Subcutaneous abdominal adipose tissue (tissue), 5 donors: ENCODE data around the gene SLC13A3.

Source experiments
- H3K27ac ChIP-seq: one replicate; pipeline ENCODE4 v1.7.0; 2013; ENCODE audit warnings: low read depth, mild to moderate bottlenecking, inconsistent platforms, low read length, moderate library complexity
- H3K27me3 ChIP-seq, 5 donors: one replicate each; pipeline ENCODE4 v1.7.0; 2013; ENCODE audit warnings: low read length in 5 of 5, inconsistent platforms in 1 of 5; ENCODE audit not compliant: control insufficient read depth in 5 of 5, insufficient read depth in 4 of 5
- H3K36me3 ChIP-seq, 5 donors: one replicate each; pipeline ENCODE4 v1.7.0; 2013; ENCODE audit warnings: low read length in 5 of 5; ENCODE audit not compliant: control insufficient read depth in 5 of 5, insufficient read depth in 5 of 5
- H3K4me1 ChIP-seq, 5 donors: one replicate each; pipeline ENCODE4 v1.7.0; 2013; ENCODE audit warnings: low read length in 5 of 5, mild to moderate bottlenecking in 3 of 5, moderate library complexity in 1 of 5; ENCODE audit not compliant: control insufficient read depth in 5 of 5, insufficient read depth in 5 of 5
- H3K4me3 ChIP-seq, 5 donors: one replicate each; pipeline ENCODE4 v1.7.0; 2013; ENCODE audit warnings: low read length in 5 of 5, low read depth in 1 of 5
- H3K9ac ChIP-seq, 5 donors: one replicate each; pipeline ENCODE4 v1.7.0; 2013; ENCODE audit warnings: low read length in 5 of 5, mild to moderate bottlenecking in 4 of 5, moderate library complexity in 3 of 5
- H3K9me3 ChIP-seq, 5 donors: one replicate each; pipeline ENCODE4 v1.7.0; 2013; ENCODE audit warnings: low read length in 5 of 5; ENCODE audit not compliant: control insufficient read depth in 5 of 5
- donor health status: healthy.
- donor health status: healthy.
- donor health status: healthy.
- donor health status: healthy.
- donor health status: healthy.

Gene SLC13A3

DNA sequence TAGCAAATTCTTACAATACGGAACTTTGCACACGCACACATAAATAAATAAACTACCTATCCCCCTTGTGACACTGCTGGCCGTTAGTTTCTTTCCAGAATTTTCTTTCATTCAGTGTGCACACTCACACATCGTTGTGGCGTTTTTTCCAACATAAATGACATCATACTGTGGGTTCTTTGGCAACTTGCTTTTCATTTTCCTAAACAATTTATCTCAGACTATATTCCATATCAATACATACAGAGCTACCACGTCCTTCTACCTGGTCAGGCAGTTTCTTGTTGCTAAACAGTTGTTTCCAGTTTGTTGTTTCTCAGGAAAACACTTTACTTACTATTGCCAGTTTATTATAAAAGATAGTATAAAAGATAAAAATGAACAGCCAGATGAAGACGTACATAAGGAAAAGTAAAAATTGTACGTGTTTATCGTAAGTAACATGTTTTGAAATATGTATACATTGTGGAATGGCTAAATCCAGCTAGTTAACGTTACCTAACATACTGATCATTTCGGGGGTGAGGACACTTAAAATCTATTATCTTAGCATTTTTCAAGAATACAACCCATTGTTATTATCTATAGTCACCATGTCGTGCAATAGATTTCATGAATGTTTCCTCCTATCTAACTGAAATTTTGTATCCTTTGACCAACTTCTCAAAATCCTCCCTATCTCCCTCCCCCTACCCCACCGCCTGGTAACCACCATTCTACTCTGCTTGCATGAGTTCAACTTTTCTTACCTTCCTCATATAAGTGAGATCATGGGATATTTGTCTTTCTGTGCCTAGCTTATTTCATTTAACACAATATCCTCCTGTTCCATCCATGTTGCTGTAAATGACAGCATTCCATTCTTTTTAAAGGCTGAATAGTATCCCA lies 39.2 kb upstream of the SLC13A3 start:
- no peaks in the 10 kb centered on the region for H3K9me3 ChIP-seq
- H3K27ac ChIP-seq, result peak overlapping the region; percentile 89
- H3K9ac ChIP-seq, result peak overlapping the region in 4 of 5 donors; percentile 59 to 96 (median 84)
- H3K36me3 ChIP-seq, result peaks cover 5 to 11% (median 7%) of the 10 kb centered on the region in 5 donors
- H3K27me3 ChIP-seq, result no peaks in the 10 kb centered on the region
- H3K4me1 ChIP-seq, result peaks cover 5 to 21% (median 19%) of the 10 kb centered on the region in 5 donors
- peak overlapping the region; percentile 22 to 85 (median 65) for H3K4me3 ChIP-seq

DNA sequence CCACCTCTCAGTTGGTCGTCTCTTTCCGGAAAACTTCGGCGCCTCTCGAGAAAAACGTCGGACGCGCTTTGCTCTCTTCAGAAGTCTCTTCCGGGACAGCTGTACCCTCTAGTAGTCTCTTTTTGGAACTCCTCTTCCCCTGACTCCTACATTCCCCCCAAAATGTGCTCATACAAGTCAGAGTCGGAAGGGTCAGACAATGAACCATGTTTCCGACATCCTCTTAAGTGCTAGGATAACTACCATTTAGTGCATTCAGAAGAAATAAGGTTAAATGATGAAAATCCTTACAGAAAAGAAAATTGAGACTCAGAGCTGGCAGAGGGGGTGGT lies 38.5 kb upstream of the SLC13A3 start:
- H3K9me3 ChIP-seq, result no peaks in the 10 kb centered on the region
- H3K9ac ChIP-seq, result peak overlapping the region; percentile 59 to 96 (median 86)
- peaks cover 5 to 11% (median 7%) of the 10 kb centered on the region in 5 donors for H3K36me3 ChIP-seq
- H3K27ac ChIP-seq, result peak overlapping the region; percentile 89
- H3K4me3 ChIP-seq, result peak overlapping the region; percentile 65 to 86 (median 82)
- H3K27me3 ChIP-seq, result no peaks in the 10 kb centered on the region
- peaks cover 5 to 21% (median 20%) of the 10 kb centered on the region in 5 donors for H3K4me1 ChIP-seq

DNA sequence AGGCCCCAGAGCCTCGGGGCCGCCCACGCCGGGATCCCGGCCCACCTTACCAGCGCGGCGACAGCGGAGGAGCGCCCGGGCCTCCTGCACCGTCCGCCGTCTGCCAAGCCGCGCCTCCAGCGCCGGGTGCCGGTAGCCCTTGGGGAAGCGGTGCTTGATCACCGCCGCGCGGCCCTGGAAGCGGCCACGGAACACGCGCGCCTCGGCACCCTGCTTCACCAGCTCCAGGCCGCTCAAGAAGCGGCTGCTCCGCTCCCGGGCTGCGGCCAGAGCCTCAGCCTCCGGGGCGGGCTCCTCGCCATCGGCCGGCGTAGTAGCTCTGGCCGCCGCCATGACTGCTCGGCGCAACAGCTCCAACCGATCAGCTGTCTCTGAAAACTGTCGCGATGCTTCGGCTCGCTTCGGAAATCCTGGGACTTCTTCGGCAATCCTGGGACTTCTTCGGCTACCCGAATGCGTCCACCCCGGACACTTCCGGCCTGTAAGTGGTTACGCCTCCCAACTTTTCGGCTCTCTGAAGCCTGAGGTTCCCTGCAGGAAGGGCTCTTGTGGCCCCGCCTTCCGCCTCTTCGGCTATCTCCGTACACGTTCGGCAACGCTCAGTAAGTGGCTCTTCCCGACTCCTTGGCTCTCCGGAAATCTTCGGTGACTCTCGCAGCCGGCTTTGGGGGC lies 38.0 kb upstream of the SLC13A3 start, which contains the start of gene TP53RK:
Gene TP53RK, minus strand, starts transcription at position 363 of the 672 bp plus-strand sequence. Its CDS starts 30 bp downstream, at position 333.
- Histone ChIP-seq H3K36me3 (peaks cover 5 to 11% (median 7%) of the 10 kb centered on the region in 5 donors), H3K4me3 (peak within 1 kb of the TSS; percentile 80 to 87 (median 85)), H3K4me1 (peaks cover 5 to 25% (median 22%) of the 10 kb centered on the region in 5 donors), H3K27me3 (no peaks in the 10 kb centered on the region), H3K9ac (peak within 1 kb of the TSS; percentile 86 to 97 (median 96)), H3K9me3 (no peaks in the 10 kb centered on the region), H3K27ac (peak within 1 kb of the TSS; percentile 89)

DNA sequence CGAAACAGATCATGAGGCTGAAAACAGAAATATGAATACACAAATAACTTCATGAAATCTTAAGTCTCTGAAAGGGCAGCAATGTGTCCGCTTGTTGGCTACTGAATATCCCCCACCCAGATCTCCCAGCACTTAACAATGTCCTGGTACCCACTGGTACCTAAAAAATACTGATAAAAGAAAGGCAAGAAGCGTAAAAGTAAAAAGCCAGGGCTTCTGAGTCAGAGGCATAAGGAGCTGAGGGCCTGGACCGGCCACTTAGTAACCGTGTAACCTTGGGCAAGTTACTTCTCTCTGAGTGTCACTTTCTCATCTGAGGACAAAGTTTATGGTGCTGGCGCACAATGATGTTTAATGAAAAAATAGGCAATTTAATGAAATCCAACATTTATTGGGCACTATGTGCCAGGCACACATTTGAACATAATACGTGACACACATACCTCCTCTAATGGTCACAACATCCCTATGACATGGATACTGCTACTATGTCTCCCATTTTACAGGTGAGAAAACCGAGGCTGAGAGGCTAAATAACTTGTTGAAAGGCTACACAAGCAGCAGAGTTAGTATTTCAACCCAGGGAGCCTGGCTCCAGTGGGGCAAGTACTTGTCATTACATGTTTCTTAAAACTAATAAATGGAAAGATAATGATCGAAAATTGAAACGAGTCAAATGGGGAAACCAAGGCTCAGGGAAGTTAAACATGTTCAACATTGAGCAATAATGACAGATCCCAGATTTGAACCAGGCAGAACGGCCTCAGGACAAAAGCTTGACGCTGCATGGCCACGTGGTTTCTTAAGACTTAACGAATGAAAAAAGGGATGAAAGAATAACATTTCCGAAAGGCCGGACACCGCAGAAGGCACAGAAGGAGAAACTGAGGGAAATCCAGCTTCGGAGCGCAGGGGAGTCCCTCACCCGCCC lies 37.2 kb upstream of the SLC13A3 start:
- Histone ChIP-seq H3K4me1 (peaks cover 9 to 33% (median 30%) of the 10 kb centered on the region in 5 donors), H3K36me3 (peaks cover 5 to 11% (median 7%) of the 10 kb centered on the region in 5 donors), H3K9me3 (no peaks in the 10 kb centered on the region), H3K27me3 (no peaks in the 10 kb centered on the region), H3K4me3 (peak overlapping the region; percentile 80 to 87 (median 85)), H3K9ac (peak overlapping the region; percentile 86 to 97 (median 96)), H3K27ac (peak overlapping the region; percentile 89)

DNA sequence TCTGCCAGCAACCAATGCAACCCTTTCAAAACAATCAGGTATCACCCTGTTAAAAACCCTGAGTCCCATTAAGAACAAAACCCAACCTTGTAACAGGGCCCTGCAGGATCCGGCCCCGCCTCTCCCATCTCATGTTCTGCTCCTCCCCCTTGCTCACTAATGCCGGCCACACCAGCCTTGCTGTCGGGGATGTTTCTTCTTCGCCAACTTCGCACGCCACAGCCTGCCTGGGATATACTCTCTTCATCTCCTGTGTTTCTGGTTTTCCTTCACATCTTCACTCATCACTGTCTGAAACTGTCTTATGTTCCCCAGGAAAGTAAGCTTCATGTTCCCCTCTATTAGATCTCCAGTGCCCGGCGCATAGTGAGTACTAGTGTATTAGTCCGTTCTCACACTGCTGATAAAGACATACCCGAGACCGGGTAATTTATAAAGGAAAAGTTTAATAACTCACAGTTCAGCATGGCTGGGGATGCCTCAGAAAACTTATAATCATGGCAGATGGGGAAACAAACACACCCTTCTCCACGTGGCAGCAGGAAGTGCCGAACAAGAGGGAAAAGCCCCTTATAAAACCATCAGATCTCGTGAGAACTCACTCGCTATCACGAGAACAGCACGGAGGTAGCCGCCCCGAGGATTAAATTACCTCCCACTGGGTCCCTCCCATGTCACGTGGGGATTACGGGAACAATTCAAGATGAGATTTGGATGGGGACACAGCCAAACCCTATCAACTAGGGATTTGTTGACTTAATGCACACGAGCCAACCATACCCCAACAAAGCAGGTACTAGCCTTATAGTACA lies 32.9 kb upstream of the SLC13A3 start:
- peaks cover 9 to 45% (median 40%) of the 10 kb centered on the region in 5 donors for H3K4me1 ChIP-seq
- H3K27me3 ChIP-seq, result no peaks in the 10 kb centered on the region
- H3K9me3 ChIP-seq, result no peaks in the 10 kb centered on the region
- H3K36me3 ChIP-seq, result peaks cover 5 to 16% (median 11%) of the 10 kb centered on the region in 5 donors
- peak overlapping the region; percentile 41 to 71 (median 56) for H3K9ac ChIP-seq
- peak overlapping the region; percentile 53 to 70 (median 60) for H3K4me3 ChIP-seq
- H3K27ac ChIP-seq, result peak overlapping the region; percentile 54

DNA sequence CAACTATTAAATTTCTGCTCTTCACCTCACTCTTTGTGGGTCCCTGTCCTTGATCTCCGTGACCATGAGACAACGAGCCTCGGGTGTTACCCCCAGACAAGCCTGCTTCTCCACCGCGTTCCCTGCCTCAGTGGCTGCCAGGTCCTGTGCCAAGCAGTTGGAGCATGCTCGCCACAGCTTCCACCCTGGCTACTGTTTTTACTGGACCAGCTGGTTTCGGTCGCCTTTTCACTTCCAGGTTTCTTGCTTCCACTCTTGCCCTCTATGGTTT lies 32.3 kb upstream of the SLC13A3 start:
- Histone ChIP-seq H3K4me3 (peak overlapping the region; percentile 53 to 70 (median 60)), H3K36me3 (peaks cover 5 to 16% (median 11%) of the 10 kb centered on the region in 5 donors), H3K9ac (peak overlapping the region in 4 of 5 donors; percentile 41 to 71 (median 50)), H3K4me1 (peaks cover 9 to 42% (median 38%) of the 10 kb centered on the region in 5 donors), H3K27ac (no peak overlapping the region), H3K9me3 (no peaks in the 10 kb centered on the region), H3K27me3 (no peaks in the 10 kb centered on the region)

DNA sequence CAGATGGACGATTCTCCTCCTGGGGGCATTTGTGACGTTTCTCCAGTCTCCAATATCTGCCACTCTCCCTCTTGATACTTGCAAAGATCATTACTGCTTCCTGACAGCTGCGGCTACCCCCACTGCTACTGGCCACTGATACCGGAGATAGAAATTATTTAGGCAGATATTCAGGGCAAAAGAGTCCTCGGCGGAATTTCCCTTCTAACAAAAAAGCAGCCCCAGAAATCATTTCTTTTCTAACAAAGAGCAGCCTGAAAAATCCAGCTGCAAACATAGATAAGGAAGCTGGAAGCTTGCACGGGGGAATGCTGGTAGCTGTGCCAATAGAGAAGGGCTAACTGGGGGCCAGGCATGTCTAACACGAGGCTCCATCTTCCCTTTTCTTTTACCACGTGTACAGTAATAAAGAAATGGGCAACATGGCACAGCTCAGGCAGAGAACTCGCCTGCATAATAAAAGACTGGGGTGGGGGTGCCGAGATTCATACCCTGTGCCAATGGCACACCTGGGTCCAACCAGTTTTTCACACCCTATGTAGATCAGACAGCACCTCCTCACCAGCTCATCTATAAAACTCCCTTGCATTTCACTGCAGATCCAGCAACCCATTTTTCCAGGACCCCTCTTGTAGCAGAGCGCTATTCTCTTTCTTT lies 31.9 kb upstream of the SLC13A3 start:
- Histone ChIP-seq H3K9ac (peak overlapping the region in 3 of 5 donors; percentile 26 to 71 (median 43)), H3K27me3 (no peaks in the 10 kb centered on the region), H3K4me3 (peak overlapping the region; percentile 53 to 70 (median 60)), H3K9me3 (no peaks in the 10 kb centered on the region), H3K27ac (no peak overlapping the region), H3K4me1 (peaks cover 7 to 38% (median 33%) of the 10 kb centered on the region in 5 donors), H3K36me3 (peaks cover 5 to 16% (median 11%) of the 10 kb centered on the region in 5 donors)

DNA sequence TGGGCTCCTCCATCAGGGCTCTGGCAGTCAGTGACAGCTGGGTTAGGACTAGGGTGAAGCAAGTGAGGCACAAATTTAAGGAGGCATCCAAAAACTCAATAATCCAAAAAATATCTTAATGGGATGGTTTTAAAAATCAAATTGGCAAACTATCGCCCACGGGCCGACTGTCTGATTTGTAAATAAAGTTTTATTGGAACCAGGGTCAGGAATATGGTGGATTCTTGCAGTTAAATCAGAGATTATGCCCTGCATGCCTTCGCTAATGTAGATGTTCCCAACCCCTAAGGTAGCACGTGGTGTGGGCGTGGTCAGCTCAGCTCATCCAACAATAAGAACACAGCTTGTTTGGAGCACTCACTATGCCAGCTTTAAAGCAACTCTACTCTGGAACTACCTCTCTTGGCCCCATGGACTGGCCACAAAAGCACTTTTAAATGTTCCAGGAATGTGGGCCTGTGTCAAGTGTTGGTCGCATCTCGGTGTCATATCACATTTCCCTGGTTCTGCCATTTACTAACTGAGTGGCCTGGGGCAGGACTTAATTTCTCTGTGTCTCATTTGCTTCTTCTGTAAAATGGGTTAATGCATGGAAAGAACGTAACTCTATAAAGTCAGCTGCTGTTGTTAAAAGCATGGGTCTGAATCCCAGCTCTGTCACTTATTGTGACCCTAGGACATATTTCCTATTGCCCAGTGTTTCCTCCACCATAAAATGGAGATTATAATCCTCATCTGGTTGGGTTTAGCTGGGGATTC lies 31.0 kb upstream of the SLC13A3 start:
- peak overlapping the region in 1 of 5 donors; percentile 26 for H3K9ac ChIP-seq
- no peak overlapping the region for H3K4me3 ChIP-seq
- peaks cover 5 to 16% (median 11%) of the 10 kb centered on the region in 5 donors for H3K36me3 ChIP-seq
- H3K9me3 ChIP-seq, result no peaks in the 10 kb centered on the region
- no peaks in the 10 kb centered on the region for H3K27me3 ChIP-seq
- peaks cover 4 to 29% (median 25%) of the 10 kb centered on the region in 5 donors for H3K4me1 ChIP-seq
- H3K27ac ChIP-seq, result no peak overlapping the region
